ENCODE measurements around the gene WWOX. TPM values are rescaled to one million over a fixed set of nuclear protein-coding genes. Genes with fewer than 3 reads are reported as not detected.

WWOX gene
- polyA plus RNA-seq, 4 donors = 4.9 to 15.8 (median 7.0) TPM

GRCh38 chr16:78155791-78156345, 56.4 kb downstream of the WWOX start:
- Histone ChIP-seq H3K36me3 (ENCODE audit: control insufficient read depth in 3 of 3, insufficient read depth in 2 of 3, low read depth in 1 of 3, low read length in 3 of 3) (no peaks in the 10 kb centered on the region), H3K27me3 (ENCODE audit: control insufficient read depth in 3 of 3, insufficient read depth in 3 of 3, low read length in 3 of 3) (no peaks in the 10 kb centered on the region), H3K4me1 (ENCODE audit: control insufficient read depth in 3 of 3, insufficient read depth in 2 of 3, low read depth in 1 of 3, low read length in 2 of 3) (no peaks in the 10 kb centered on the region), H3K9me3 (ENCODE audit: control insufficient read depth in 2 of 2, insufficient read depth in 1 of 2, low read depth in 1 of 2, low read length in 1 of 2) (no peaks in the 10 kb centered on the region), H3K27ac (ENCODE audit: low read depth in 1 of 3, low read length in 2 of 3) (no peak overlapping the region), H3K4me3 (ENCODE audit: low read depth in 1 of 3, low read length in 3 of 3) (no peak overlapping the region)
- FAIRE-seq (no peak), DNase-seq (no peak)
- 33 to 56% (median 42%) methylated on average over 7 of the region's 7 CpGs for WGBS, 3 donors

- Histone ChIP-seq H3K4me3 (ENCODE audit: low read depth in 1 of 3, low read length in 3 of 3) (no peak overlapping the region), H3K27me3 (ENCODE audit: control insufficient read depth in 3 of 3, insufficient read depth in 3 of 3, low read length in 3 of 3) (no peaks in the 10 kb centered on the region), H3K27ac (ENCODE audit: low read depth in 1 of 3, low read length in 2 of 3) (no peak overlapping the region), H3K9me3 (ENCODE audit: control insufficient read depth in 2 of 2, insufficient read depth in 1 of 2, low read depth in 1 of 2, low read length in 1 of 2) (peaks cover 0 to 2% of the 10 kb centered on the region in 2 donors), H3K36me3 (ENCODE audit: control insufficient read depth in 3 of 3, insufficient read depth in 2 of 3, low read depth in 1 of 3, low read length in 3 of 3) (no peaks in the 10 kb centered on the region), H3K4me1 (ENCODE audit: control insufficient read depth in 3 of 3, insufficient read depth in 2 of 3, low read depth in 1 of 3, low read length in 2 of 3) (no peaks in the 10 kb centered on the region)
- DNase-seq (no peak), FAIRE-seq (no peak)
- 92 to 94% (median 92%) methylated on average over 5 of the region's 5 CpGs for WGBS, 3 donors
Measured at GRCh38 chr16:78161023-78161729, 61.7 kb downstream of the WWOX start.

- H3K9me3 ChIP-seq (ENCODE audit: control insufficient read depth in 2 of 2, insufficient read depth in 1 of 2, low read depth in 1 of 2, low read length in 1 of 2) = peaks cover 0 to 2% of the 10 kb centered on the region in 2 donors
- FAIRE-seq (no peak), DNase-seq (no peak)
- no peaks in the 10 kb centered on the region for H3K36me3 ChIP-seq (ENCODE audit: control insufficient read depth in 3 of 3, insufficient read depth in 2 of 3, low read depth in 1 of 3, low read length in 3 of 3)
- no peaks in the 10 kb centered on the region for H3K4me1 ChIP-seq (ENCODE audit: control insufficient read depth in 3 of 3, insufficient read depth in 2 of 3, low read depth in 1 of 3, low read length in 2 of 3)
- 81 to 84% (median 83%) methylated on average over 12 of the region's 12 CpGs for WGBS, 3 donors
- no peaks in the 10 kb centered on the region for H3K27me3 ChIP-seq (ENCODE audit: control insufficient read depth in 3 of 3, insufficient read depth in 3 of 3, low read length in 3 of 3)
- no peak overlapping the region for H3K27ac ChIP-seq (ENCODE audit: low read depth in 1 of 3, low read length in 2 of 3)
- no peak overlapping the region for H3K4me3 ChIP-seq (ENCODE audit: low read depth in 1 of 3, low read length in 3 of 3)
Measured at GRCh38 chr16:78163772-78164670, 64.6 kb downstream of the WWOX start.

GRCh38 chr16:78170494-78170933, 71.1 kb downstream of the WWOX start:
- H3K27me3 ChIP-seq (ENCODE audit: control insufficient read depth in 3 of 3, insufficient read depth in 3 of 3, low read length in 3 of 3) = no peaks in the 10 kb centered on the region
- FAIRE-seq (no peak), DNase-seq (no peak)
- WGBS, 3 donors = 69 to 87% (median 81%) methylated on average over 2 of the region's 2 CpGs
- no peak overlapping the region for H3K27ac ChIP-seq (ENCODE audit: low read depth in 1 of 3, low read length in 2 of 3)
- H3K4me1 ChIP-seq (ENCODE audit: control insufficient read depth in 3 of 3, insufficient read depth in 2 of 3, low read depth in 1 of 3, low read length in 2 of 3) = no peaks in the 10 kb centered on the region
- H3K36me3 ChIP-seq (ENCODE audit: control insufficient read depth in 3 of 3, insufficient read depth in 2 of 3, low read depth in 1 of 3, low read length in 3 of 3) = no peaks in the 10 kb centered on the region
- no peak overlapping the region for H3K4me3 ChIP-seq (ENCODE audit: low read depth in 1 of 3, low read length in 3 of 3)
- peaks cover 0 to 6% of the 10 kb centered on the region in 2 donors for H3K9me3 ChIP-seq (ENCODE audit: control insufficient read depth in 2 of 2, insufficient read depth in 1 of 2, low read depth in 1 of 2, low read length in 1 of 2)

- 93 to 96% (median 95%) methylated on average over 3 of the region's 3 CpGs for WGBS, 3 donors
- FAIRE-seq = no peak
- Histone ChIP-seq H3K36me3 (ENCODE audit: control insufficient read depth in 3 of 3, insufficient read depth in 2 of 3, low read depth in 1 of 3, low read length in 3 of 3) (no peaks in the 10 kb centered on the region), H3K9me3 (ENCODE audit: control insufficient read depth in 2 of 2, insufficient read depth in 1 of 2, low read depth in 1 of 2, low read length in 1 of 2) (peaks cover 0 to 7% of the 10 kb centered on the region in 2 donors), H3K27me3 (ENCODE audit: control insufficient read depth in 3 of 3, insufficient read depth in 3 of 3, low read length in 3 of 3) (no peaks in the 10 kb centered on the region), H3K4me3 (ENCODE audit: low read depth in 1 of 3, low read length in 3 of 3) (no peak overlapping the region), H3K27ac (ENCODE audit: low read depth in 1 of 3, low read length in 2 of 3) (no peak overlapping the region), H3K4me1 (ENCODE audit: control insufficient read depth in 3 of 3, insufficient read depth in 2 of 3, low read depth in 1 of 3, low read length in 2 of 3) (peaks cover 0 to 11% (median 0%) of the 10 kb centered on the region in 3 donors)
- DNase-seq = no peak
Measured at GRCh38 chr16:78175287-78175686, 75.8 kb downstream of the WWOX start.

GRCh38 chr16:78176435-78176834, 77.0 kb downstream of the WWOX start:
- no peak overlapping the region for H3K27ac ChIP-seq (ENCODE audit: low read depth in 1 of 3, low read length in 2 of 3)
- H3K9me3 ChIP-seq (ENCODE audit: control insufficient read depth in 2 of 2, insufficient read depth in 1 of 2, low read depth in 1 of 2, low read length in 1 of 2) = peaks cover 0 to 7% of the 10 kb centered on the region in 2 donors
- DNase-seq (peak in 1 of 2 donors; percentile 9), FAIRE-seq (no peak)
- 16 to 58% (median 47%) methylated on average over 5 of the region's 5 CpGs for WGBS, 3 donors
- H3K4me3 ChIP-seq (ENCODE audit: low read depth in 1 of 3, low read length in 3 of 3) = no peak overlapping the region
- no peaks in the 10 kb centered on the region for H3K27me3 ChIP-seq (ENCODE audit: control insufficient read depth in 3 of 3, insufficient read depth in 3 of 3, low read length in 3 of 3)
- peaks cover 0 to 11% (median 0%) of the 10 kb centered on the region in 3 donors for H3K4me1 ChIP-seq (ENCODE audit: control insufficient read depth in 3 of 3, insufficient read depth in 2 of 3, low read depth in 1 of 3, low read length in 2 of 3)
- no peaks in the 10 kb centered on the region for H3K36me3 ChIP-seq (ENCODE audit: control insufficient read depth in 3 of 3, insufficient read depth in 2 of 3, low read depth in 1 of 3, low read length in 3 of 3)

- FAIRE-seq (no peak), DNase-seq (no peak)
- Histone ChIP-seq H3K27me3 (ENCODE audit: control insufficient read depth in 3 of 3, insufficient read depth in 3 of 3, low read length in 3 of 3) (no peaks in the 10 kb centered on the region), H3K4me1 (ENCODE audit: control insufficient read depth in 3 of 3, insufficient read depth in 2 of 3, low read depth in 1 of 3, low read length in 2 of 3) (peaks cover 0 to 11% (median 0%) of the 10 kb centered on the region in 3 donors), H3K4me3 (ENCODE audit: low read depth in 1 of 3, low read length in 3 of 3) (no peak overlapping the region), H3K36me3 (ENCODE audit: control insufficient read depth in 3 of 3, insufficient read depth in 2 of 3, low read depth in 1 of 3, low read length in 3 of 3) (no peaks in the 10 kb centered on the region), H3K9me3 (ENCODE audit: control insufficient read depth in 2 of 2, insufficient read depth in 1 of 2, low read depth in 1 of 2, low read length in 1 of 2) (peaks cover 0 to 7% of the 10 kb centered on the region in 2 donors), H3K27ac (ENCODE audit: low read depth in 1 of 3, low read length in 2 of 3) (no peak overlapping the region)
- WGBS, 3 donors = 88 to 93% (median 89%) methylated on average over 5 of the region's 5 CpGs
Measured at GRCh38 chr16:78177218-78177617, 77.8 kb downstream of the WWOX start.

GRCh38 chr16:78177987-78178386, 78.5 kb downstream of the WWOX start:
- Histone ChIP-seq H3K36me3 (ENCODE audit: control insufficient read depth in 3 of 3, insufficient read depth in 2 of 3, low read depth in 1 of 3, low read length in 3 of 3) (no peaks in the 10 kb centered on the region), H3K27ac (ENCODE audit: low read depth in 1 of 3, low read length in 2 of 3) (peak overlapping the region in 1 of 3 donors; percentile 27), H3K27me3 (ENCODE audit: control insufficient read depth in 3 of 3, insufficient read depth in 3 of 3, low read length in 3 of 3) (no peaks in the 10 kb centered on the region), H3K4me3 (ENCODE audit: low read depth in 1 of 3, low read length in 3 of 3) (no peak overlapping the region), H3K9me3 (ENCODE audit: control insufficient read depth in 2 of 2, insufficient read depth in 1 of 2, low read depth in 1 of 2, low read length in 1 of 2) (peaks cover 0 to 7% of the 10 kb centered on the region in 2 donors), H3K4me1 (ENCODE audit: control insufficient read depth in 3 of 3, insufficient read depth in 2 of 3, low read depth in 1 of 3, low read length in 2 of 3) (peaks cover 0 to 11% (median 0%) of the 10 kb centered on the region in 3 donors)
- DNase-seq (peak; percentile 6 to 39), FAIRE-seq (no peak)
- 54 to 65% (median 55%) methylated on average over 3 of the region's 3 CpGs for WGBS, 3 donors
